GM18505 (cell line): Measurements from ENCODE around the gene MYO5A.
"Not testable (repeated sequence)": the region's sequence is repeated elsewhere in the genome, so short reads cannot be mapped to it uniquely, and the experiment has no call there.

Experiments
- ATAC-seq: cut with Tn5 transposase; IDR thresholded peaks from one replicate; pipeline ENCODE4 v1.9.1; 2021; ENCODE audit not compliant: unreplicated experiment
- POLR2A ChIP-seq: IDR thresholded peaks from 4 replicates; pipeline ENCODE4 v1.6.1; 2011; ENCODE audit warnings: borderline replicate concordance; ENCODE audit not compliant: insufficient read depth, insufficient read length; ENCODE audit errors: extremely low read depth

The MYO5A gene

GRCh38 chr15:52524223-52525136 lies 4.2 kb downstream of the MYO5A start:
- TF ChIP-seq POLR2A, result no peak
- no peak for ATAC-seq

- TF ChIP-seq POLR2A, result no peak
- no peak for ATAC-seq
These were observed 5.0 kb downstream of the MYO5A start for GRCh38 chr15:52523647-52524046.

GRCh38 chr15:52523192-52523591 lies 5.5 kb downstream of the MYO5A start:
- ATAC-seq, result no peak
- TF ChIP-seq POLR2A, result no peak

- ATAC-seq, result no peak
- TF ChIP-seq POLR2A, result no peak
These were observed 7.0 kb downstream of the MYO5A start for GRCh38 chr15:52521682-52522081.

GRCh38 chr15:52520421-52520820 lies 8.3 kb downstream of the MYO5A start:
- no peak for ATAC-seq
- no peak for TF ChIP-seq POLR2A

GRCh38 chr15:52518487-52519371 lies 10.0 kb downstream of the MYO5A start:
- no peak for TF ChIP-seq POLR2A
- ATAC-seq, result no peak

GRCh38 chr15:52517014-52517413 lies 11.7 kb downstream of the MYO5A start:
- ATAC-seq, result no peak
- TF ChIP-seq POLR2A, result no peak

- no peak for ATAC-seq
- no peak for TF ChIP-seq POLR2A
These were observed 13.3 kb downstream of the MYO5A start for GRCh38 chr15:52515343-52515742.

GRCh38 chr15:52514482-52514881 lies 14.2 kb downstream of the MYO5A start:
- no peak for TF ChIP-seq POLR2A
- ATAC-seq, result no peak

- ATAC-seq, result not testable (repeated sequence)
These were observed 15.8 kb downstream of the MYO5A start for GRCh38 chr15:52512869-52513268.

GRCh38 chr15:52511084-52511483 lies 17.6 kb downstream of the MYO5A start:
- TF ChIP-seq POLR2A, result no peak
- no peak for ATAC-seq

- no peak for ATAC-seq
- no peak for TF ChIP-seq POLR2A
These were observed 19.0 kb downstream of the MYO5A start for GRCh38 chr15:52509500-52510245.

GRCh38 chr15:52506549-52506948 lies 22.1 kb downstream of the MYO5A start:
- no peak for TF ChIP-seq POLR2A
- ATAC-seq, result no peak
